Smooth muscle cell of the brain vasculature (primary cell): ENCODE results near the gene COLGALT1.
A peak's percentile ranks its signal among the peaks of the same experiment; 100 is the strongest.
"Not testable (repeated sequence)": the region's sequence is repeated elsewhere in the genome, so short reads cannot be mapped to it uniquely, and the experiment has no call there.

Experiments used
- DNase-seq: peaks from one replicate; pipeline ENCODE4 v3.0.0-alpha.2; 2012; ENCODE audit warnings: low read depth, low spot score

The COLGALT1 gene

DNA sequence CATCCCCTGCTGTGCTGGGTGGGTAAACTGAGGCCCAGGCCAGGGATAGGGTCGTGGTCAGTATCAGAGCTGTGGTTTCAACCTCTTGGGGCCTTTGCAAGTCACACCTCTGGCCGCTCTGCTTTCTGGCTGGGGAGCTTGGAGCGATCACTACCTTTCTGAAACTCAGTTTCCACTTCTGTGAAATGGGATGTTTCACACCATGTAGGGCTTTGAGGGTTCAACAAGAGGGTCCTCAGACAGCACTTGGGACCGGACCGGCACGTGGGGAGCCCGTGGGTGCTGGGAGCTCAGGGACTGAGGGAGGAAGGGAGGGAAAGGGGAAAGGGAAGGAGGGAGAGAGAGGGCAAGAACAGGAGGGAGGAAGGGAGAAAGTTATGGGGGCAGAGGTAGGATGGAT, 22.9 kb upstream of the COLGALT1 start:
- no peak for DNase-seq

DNA sequence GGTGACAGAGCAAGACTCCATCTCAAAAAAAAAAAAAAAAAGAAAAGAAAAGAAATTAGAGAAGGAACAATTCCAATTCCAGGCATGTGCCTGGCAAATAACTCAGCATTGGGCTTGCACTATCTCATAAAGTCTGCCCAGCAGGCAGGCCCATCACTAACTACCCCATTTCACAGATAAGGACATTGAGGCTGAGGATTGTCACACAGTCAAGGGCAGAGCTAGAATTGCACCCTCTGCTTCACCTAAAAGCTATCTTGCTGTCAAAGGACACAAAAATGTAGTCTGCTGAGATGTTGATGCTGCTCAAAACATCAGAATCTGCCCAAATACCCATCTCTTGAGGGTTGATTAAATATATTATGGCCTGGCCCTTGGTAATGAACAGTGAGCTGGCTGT, 20.7 kb upstream of the COLGALT1 start:
- DNase-seq: no peak

DNA sequence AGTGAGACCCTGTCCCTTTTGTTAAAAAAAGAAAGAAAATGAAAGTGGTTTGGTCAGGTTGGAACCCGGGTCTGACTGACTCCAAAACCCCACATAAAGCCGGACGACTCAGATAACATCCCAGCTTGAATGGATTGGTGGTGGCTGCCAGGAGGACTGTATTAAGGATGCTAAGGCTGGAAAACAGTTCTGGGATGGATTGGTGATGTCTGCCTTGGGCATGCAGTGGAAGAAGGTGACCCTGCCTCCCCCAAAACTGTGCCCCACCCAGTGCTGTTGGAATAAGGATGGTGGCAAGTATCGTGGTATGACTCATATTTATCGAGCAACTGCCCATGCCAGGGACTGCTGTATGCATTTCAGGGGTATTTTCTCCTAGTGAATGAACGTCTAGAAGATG, 18.5 kb upstream of the COLGALT1 start:
- no peak for DNase-seq

DNA sequence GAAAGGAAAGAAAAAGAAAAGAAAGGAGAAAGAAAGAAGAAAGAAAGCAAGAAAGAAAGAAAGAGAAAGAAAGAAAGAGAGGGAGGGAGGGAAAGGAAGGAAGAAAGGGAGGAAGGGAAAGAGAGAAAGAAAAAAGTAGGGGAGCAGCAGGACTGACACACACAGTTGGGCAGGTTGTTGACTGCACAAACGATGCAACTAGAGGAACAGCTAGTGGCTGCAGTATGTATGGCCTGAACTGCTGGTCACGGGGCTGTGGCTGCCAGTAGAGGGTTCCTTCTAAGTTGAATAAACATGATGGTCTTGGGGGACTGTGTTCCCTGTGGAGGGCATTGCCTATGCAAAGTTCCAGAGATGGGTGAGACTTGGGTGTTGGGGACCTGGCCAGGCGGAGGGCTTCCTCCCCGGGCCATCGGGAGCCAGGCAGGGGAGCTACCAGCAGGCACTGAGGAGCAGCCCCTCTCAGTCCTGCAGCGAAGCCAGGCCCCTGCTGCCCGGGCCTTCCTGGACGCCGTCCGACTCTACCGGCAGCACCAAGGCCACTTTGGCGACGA, 16.7 kb upstream of the COLGALT1 start:
- DNase-seq: no peak

DNA sequence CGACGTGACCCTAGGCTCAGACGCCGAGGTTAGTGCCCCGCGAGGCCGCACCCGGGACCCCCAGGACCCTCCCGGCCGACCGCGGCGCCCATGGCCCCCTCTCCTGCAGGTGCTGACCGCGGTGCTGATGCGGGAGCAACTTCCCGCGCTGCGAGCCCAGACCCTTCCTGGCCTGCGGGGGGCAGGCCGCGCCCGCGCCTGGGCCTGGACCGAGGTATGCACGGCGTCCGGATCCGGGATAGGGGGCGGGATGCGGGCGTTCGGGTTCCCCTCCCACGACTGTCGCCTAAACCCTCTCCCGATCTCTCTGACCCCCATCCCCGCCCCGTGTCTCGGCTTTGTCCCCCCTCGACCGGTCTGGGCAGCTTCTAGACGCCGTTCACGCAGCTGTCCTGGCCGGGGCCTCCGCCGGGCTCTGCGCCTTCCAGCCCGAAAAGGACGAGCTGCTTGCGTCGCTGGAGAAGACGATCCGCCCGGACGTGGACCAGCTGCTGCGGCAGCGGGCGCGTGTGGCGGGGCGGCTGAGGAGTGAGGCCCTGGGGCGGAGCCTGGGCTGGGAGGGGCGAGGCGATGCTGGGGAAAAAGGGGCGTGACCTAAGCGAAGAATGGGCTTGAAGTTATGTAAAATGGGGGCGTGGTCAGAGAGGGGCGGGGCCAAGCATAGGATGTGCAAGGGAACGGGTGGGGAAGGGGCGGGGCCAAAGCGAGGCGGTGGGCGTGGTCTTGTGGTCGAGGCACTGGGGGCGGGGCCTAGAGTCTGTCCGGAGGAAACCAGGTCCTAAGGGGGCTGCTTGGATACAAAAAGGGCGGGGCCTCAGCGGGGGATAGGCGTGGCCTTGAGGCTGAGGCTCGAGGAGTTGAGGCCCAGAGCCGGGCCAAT, 16.0 kb upstream of the COLGALT1 start:
- peak; percentile 80 for DNase-seq

DNA sequence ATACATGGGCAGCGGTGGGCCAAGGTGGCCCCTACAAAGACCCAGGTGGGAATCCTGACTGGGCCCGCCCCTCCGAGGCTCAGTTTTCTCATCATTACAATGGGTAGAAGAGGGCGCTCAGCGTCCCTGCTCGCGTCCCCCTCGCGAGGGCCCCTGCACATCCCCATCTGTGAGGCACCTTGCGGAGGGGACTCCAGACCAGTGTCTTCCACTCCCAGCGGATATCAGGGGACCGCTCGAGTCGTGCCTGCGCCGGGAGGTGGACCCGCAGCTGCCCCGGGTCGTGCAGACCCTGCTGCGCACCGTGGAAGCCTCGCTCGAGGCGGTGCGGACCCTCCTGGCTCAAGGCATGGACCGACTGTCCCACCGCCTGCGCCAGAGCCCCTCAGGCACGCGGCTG, 15.3 kb upstream of the COLGALT1 start:
- no peak for DNase-seq

DNA sequence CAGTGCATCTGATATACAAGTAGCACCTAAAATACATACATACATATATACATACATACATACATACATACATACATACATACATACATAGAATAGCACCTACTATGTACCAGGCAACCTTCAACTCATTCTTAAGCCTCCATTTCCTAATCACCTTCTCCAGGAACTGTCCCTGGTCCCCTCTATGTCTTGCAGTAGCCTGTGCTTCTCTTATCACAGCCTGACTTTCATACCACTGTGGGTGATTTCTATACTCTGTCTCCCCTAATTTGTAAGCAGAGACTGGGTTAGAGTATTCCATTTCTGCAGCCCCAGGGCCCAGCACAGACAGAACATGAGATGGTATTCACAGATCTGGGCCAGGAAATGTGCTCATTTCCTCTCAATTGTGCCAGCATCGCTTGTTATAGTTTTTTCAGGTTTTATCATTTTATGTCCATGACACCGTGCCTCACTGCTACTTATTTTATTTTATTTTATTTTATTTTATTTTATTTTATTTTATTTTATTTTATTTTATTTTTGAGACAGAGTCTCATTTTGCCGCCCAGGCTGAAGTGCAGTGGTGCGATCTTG, 14.2 kb upstream of the COLGALT1 start:
- DNase-seq: no peak

DNA sequence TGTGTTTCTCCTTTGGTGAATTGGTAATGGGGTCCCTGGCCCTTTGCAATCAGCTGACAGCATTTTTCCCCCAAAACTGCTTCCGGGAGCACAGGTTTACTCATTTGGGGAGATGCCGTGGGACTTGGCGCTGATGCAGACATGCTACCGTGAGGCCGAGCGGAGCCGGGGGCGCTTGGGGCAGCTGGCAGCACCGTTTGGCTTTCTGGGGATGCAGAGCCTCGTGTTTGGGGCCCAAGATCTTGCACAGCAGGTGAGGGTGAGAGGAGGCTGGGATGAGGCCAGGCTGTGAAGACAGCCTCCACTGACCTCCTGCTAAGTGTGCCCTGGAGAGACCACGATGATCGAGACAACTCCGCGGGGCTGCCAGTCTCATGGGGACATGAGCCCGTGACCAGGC, 13.4 kb upstream of the COLGALT1 start:
- no peak for DNase-seq

DNA sequence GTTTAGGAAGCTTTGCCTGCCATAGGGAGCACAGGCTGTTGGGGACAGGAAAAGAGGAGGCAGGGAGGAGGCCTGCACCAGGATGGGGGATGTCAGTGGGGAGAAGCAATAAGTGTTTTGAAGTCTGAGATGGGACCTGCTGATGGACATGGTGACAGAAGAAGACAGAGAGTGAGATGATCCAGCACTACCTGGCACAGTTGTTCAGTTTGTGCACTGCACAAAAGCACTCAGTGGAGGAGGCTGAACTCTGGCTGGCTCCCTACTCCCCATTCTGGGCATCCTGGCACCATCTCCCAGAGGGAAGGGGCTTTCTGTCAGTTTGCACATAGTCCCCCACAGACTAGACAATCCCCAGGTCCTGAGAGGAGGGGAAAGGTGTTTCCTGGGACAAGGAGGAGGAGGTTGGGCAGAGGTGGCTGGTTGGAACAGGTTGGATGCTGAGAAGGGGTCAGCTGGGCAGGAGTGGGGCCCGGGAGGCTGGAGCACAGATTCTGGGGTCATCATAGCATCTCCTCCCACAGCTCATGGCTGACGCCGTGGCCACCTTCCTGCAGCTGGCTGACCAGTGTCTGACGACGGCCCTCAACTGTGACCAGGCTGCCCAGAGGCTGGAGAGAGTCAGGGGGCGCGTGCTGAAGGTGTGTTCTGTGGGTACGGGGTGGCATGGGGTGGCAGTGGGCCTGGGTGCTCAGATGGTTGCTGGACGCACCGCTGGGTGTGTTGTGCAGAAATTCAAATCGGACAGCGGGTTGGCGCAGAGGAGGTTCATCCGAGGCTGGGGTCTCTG, 12.5 kb upstream of the COLGALT1 start:
- no peak for DNase-seq

DNA sequence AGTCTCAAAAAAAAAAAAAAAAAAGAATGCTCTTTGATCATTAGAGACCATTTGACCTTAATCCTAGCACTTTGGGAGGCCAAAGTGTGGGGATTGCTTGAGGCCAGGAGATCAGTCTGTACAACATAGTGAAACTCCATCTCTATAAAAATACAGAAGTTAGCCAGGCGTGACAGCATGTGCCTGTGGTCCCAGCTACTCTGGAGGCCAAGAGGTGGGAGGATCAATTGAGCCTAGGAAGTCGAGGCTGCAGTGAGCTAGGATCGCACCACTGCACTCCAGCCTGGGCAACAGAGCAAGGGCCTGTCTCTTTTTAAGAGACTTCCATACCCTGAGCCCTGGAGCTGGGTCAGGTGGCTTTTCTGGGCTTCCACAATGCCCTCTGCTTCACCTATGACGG, 11.5 kb upstream of the COLGALT1 start:
- DNase-seq: no peak

DNA sequence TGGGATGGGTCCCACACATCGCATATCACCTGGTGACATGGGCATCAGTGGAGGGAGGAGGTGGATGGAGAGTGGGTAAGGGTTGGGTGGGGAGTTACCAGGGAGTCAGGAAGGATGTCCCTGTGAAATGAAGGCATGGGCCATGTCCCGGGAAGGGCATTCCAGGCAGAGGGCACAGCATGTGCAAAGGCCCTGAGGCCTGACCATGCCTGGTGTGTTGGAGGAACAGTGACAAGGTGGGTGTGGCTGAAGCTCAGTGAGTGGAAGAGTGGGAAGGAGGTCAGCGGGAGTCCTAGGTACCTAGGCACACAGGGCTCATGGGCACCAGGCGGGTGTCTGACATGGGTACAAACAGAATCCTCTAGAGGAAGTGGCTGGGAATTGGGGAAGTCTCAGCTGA, 11.0 kb upstream of the COLGALT1 start:
- no peak for DNase-seq

DNA sequence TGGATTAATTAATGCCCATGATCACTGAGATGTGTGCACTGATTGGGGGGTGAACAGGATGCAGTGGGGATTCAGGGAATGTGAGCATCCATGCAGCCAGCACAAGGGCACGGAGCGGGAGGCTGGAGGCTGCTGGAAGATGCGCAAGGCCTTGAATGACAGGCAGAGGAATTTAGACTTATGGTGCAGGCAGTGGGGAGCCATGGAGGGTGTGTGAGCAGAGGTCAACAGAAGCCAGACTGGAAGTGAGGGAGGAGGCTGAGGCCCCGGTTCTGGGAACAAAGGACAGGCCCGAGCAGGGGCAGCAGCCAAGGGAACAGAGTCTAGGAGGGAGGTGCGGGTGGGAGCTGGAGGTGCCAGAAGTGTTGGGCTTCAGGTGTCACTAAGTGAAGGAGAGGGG, 7.3 kb upstream of the COLGALT1 start:
- no peak for DNase-seq

DNA sequence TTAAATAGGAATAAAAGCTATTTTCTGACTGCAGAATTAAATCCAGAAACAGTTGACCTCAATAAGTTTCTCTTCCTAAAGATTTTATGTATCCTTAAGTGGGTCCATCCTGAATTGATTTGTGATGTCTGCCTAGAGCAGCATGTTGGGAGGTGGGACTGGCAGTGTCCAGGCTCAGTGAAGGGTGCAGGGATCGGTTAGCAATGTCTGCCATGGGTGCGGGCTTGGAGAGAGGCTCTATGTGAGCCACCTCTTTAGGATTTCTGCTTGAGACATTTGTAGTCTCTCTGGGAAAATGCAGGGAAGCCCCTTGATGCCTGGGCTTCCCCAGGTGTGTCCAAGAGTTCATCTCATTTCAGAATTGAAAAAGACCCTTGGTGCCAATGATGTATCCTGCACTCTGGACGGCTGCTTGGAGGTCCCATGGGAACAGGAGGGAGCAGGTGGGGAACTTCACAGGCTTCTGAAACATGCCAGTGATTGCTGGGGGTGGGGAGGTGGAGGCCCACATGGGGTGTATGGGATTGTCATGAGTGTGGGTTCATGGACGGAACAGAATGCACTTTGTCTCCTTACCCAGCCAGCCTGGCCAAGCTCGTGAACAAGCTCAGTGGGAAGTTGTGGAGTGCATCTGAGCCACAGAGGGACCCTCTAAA, 6.2 kb upstream of the COLGALT1 start:
- no peak for DNase-seq

DNA sequence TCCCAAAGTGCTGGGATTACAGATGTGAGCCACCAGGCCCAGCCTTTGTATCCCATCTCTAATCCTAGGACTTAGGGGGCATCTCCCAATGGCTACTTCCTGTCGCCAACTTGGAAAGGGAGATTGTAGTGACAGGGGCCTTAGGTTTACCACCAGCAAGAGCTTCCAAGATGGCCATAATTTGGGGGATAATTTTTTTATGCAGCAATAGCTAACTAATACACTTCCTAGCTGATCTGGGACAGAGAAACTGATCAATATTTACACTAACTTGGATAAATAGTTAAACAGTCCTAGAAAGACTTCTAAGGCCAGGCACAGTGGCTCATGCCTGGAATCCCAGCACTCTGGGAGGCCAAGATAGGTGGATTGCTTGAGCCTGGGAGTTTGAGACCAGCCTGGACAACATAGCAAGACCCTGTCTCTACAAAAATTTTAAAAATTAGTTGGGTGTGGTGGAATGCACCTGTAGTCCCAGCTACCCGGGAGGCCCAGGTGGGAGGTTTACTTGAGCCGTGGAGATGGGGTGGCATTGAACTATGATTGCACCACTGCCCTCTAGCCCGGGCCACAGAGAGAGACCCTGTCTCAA, 5.3 kb upstream of the COLGALT1 start:
- no peak for DNase-seq

DNA sequence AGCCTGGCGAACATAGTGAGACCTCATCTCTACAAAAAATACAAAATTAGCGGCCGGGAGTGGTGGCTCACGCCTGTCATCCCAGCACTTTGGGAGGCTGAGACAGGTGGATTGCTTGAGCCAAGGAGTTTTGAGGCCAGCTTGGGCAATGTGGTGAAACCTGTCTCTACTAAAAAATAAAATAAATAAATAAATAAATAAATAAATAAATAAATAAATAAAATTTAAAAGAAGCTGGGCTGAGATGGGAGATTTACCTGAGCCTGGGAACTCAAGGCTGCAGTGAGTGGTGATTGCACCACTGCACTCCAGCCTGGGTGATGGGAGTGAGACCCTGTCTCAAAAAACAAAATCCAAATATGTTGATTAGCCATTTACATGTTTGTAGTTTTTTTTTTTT, 2.7 kb upstream of the COLGALT1 start:
- DNase-seq: not testable (repeated sequence)

DNA sequence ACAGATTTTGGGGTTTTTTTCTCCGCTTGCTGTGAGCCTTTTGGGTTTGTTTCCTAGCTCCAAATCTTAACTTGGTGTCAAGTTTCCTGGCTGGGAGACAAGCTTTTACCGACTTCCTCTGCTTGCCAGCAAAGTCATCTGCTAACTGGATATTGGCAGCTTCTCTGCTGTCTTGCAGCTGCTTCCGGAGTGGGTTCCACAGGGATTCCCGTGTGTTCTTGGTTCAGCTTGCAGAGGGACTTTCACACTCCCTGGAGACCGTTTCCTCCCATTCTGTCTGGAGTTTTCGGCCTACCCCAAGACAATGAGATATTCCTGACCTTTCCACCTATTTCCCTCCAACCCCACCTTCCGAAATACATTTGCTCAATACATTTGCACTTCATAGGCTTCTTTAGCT, 2.2 kb upstream of the COLGALT1 start:
- peak; percentile 62 for DNase-seq

DNA sequence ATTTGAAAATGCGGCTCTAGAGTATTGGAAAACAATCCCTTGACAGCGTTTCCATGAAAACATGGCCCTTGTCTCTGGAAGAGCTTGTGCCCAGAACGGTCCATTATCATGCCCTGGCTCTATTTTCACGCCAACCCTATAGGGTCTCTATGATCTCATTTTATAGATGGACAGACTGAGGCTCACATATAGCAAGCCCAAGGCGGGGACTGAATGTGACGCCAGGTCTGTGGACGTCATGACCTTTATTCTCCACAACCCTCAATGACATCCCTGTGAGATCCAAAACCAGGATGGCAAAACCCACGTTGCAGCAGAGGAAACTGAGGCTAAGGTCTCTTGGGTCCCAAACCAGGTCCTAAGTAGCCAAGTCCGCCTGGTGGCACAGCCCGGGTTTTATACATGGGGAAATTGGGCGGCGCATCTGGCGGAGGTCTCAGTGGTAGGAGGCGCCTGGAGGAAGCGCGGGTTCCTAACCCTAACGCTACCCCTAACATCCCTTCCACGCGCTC, 425 bp upstream of the COLGALT1 start:
- no peak for DNase-seq

DNA sequence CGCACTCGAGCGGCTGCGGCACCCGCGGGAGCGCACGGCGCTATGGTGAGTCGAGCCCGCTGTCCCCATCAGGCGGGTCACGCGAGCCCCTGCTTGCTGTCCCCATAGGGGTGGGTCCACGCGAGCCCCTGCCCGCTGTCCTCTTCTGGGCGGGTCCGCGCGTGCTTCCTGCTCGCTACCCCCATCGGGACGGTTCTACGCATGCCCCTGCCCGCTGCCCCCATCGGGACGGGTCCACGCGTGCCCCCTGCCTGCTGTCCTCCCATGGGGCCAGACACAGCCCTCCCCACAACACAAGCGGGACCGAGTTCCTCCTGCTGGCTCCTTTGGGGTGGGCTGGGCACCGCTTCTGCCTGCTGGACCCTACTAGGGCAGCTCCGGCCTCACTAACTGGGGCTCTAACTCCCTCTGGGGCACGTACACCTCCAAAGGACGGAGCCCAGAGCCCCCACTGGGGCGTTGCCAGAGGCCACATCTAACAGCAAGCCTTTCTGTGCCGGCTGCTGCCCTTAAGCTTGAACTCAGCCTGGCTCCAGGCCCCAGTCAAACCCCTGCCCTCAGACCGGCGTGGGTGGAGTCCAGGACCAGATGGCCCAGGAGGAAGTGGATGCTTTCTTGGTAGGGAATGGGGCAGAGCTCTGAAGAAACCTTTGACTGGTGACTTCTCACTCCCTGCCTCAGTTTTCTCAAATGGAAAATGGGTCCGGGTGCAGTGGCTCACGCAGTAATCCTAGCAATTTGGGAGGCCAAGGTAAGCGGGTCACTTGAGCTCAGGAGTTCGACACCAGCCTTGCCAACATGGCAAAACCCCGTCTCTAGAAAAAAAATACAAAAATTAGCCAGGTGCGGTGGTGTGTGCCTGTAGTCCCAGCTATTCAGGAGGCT, 722 bp downstream of the COLGALT1 start:
- no peak for DNase-seq

DNA sequence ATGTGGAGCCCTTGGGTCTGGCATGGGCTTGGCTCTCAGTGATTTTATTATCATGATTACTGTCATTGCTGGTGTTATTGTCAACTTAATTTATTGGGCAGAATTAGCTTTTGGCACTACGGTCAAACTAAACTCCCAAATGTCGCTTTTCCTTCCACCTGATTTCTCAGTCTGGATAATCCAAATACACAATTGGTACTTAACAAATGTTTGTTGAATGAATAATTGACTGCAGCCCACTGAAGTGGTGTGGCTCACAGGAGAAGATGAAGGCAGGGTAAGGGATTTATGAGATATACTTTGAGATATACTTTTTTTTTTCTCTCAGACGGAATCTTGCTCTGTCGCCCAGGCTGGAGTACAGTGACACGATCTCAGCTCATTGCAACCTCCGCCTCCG, 1.5 kb downstream of the COLGALT1 start:
- no peak for DNase-seq

DNA sequence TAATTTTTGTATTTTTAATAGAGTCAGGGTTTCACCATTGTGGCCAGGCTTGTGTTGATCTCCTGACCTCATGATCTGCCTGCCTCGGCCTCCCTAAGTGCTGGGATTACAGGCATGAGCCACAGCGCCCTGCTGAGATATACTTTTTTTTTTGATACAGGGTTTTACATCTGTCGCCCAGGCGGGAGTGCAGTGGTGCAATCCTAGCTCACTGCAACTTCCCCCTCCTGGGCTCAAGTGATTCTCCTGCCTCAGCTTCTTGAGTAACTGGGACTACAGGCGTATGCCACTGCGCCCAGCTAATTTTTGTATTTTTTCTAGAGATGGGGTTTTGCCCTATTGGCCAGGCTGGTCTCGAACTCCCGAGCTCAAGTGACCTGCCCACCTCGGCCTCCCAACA, 2.0 kb downstream of the COLGALT1 start:
- DNase-seq: no peak
